CD14-positive monocyte (primary cell): ENCODE data around the gene STUM. TPM values are rescaled to one million over a fixed set of nuclear protein-coding genes. Genes with fewer than 3 reads are reported as not detected.

Experiments
- DNase-seq, 3 donors: peaks; one replicate each; pipeline ENCODE4 v3.0.0-alpha.2; 2011 to 2022
- H2AFZ ChIP-seq: 2 replicates; pipeline ENCODE4 v1.6.0; 2012; ENCODE audit warnings: mild to moderate bottlenecking, low read depth, low read length, inconsistent platforms; ENCODE audit not compliant: insufficient read depth, poor library complexity, severe bottlenecking
- H3K27ac ChIP-seq, 2 donors: 1 replicate in 1 of 2; 2 replicates in 1 of 2; pipeline ENCODE4 v1.5.1; 2012 to 2013; ENCODE audit warnings: low read length in 2 of 2, control low read depth in 1 of 2, inconsistent platforms in 1 of 2, low read depth in 1 of 2, mild to moderate bottlenecking in 1 of 2
- H3K27me3 ChIP-seq, 2 donors: one replicate each; pipeline versions ENCODE4 v1.6.0 to v1.6.1; 2011 to 2013; ENCODE audit warnings: low read length in 2 of 2; ENCODE audit not compliant: control insufficient read depth in 2 of 2, insufficient read depth in 2 of 2
- H3K36me3 ChIP-seq, 2 donors: replicated peaks in 1 of 2; 1 replicate in 1 of 2; 2 replicates in 1 of 2; pipeline versions ENCODE4 v1.5.1 to v1.6.1; 2012 to 2013; ENCODE audit warnings: low read length in 2 of 2, control low read depth in 1 of 2, inconsistent platforms in 1 of 2, mild to moderate bottlenecking in 1 of 2; ENCODE audit not compliant: insufficient read depth in 2 of 2, control insufficient read depth in 1 of 2
- H3K4me1 ChIP-seq, 2 donors: 1 replicate in 1 of 2; 2 replicates in 1 of 2; pipeline versions ENCODE4 v1.5.1 to v1.6.1; 2012 to 2013; ENCODE audit warnings: low read length in 2 of 2, control low read depth in 1 of 2, inconsistent platforms in 1 of 2, mild to moderate bottlenecking in 1 of 2, moderate library complexity in 1 of 2; ENCODE audit not compliant: insufficient read depth in 2 of 2, control insufficient read depth in 1 of 2
- H3K4me2 ChIP-seq: replicated peaks from 2 replicates; pipeline ENCODE3; 2012; ENCODE audit warnings: low read length, moderate library complexity, mild to moderate bottlenecking; ENCODE audit not compliant: poor library complexity, severe bottlenecking; ENCODE audit errors: extremely low read depth
- H3K4me3 ChIP-seq, 3 experiments: fragments of 200-600 bp in 1 of 3; sonication (generic) in 1 of 3; replicated peaks in 1 of 3; 1 replicate in 2 of 3; 2 replicates in 1 of 3; pipeline ENCODE4 v1.5.1; 2011 to 2013; ENCODE audit warnings: low read length in 3 of 3, mild to moderate bottlenecking in 3 of 3, control low read depth in 2 of 3, low read depth in 2 of 3, inconsistent platforms in 1 of 3, moderate library complexity in 1 of 3
- H3K79me2 ChIP-seq: 2 replicates; pipeline ENCODE4 v1.6.0; 2012; ENCODE audit warnings: mild to moderate bottlenecking, control low read depth, inconsistent platforms, low read length, moderate library complexity; ENCODE audit not compliant: insufficient read depth
- H3K9ac ChIP-seq: 2 replicates; pipeline ENCODE4 v1.6.0; 2017; ENCODE audit warnings: low read length, mild to moderate bottlenecking; ENCODE audit not compliant: insufficient read depth, poor library complexity, severe bottlenecking
- H3K9me3 ChIP-seq, 2 donors: replicated peaks in 1 of 2; 1 replicate in 1 of 2; 2 replicates in 1 of 2; pipeline versions ENCODE4 v1.5.1 to v1.6.1; 2012 to 2013; ENCODE audit warnings: low read length in 2 of 2, control low read depth in 1 of 2; ENCODE audit not compliant: control insufficient read depth in 1 of 2, insufficient read depth in 1 of 2
- H4K20me1 ChIP-seq: 2 replicates; pipeline ENCODE4 v1.6.0; 2012; ENCODE audit warnings: mild to moderate bottlenecking, low read length, control low read depth, moderate library complexity; ENCODE audit not compliant: insufficient read depth
- H3K27ac Mint-ChIP-seq, 7 donors: one replicate each; pipeline ENCODE4 v1.8.0; 2020; ENCODE audit warnings: mild to moderate bottlenecking in 7 of 7, mixed read lengths in 7 of 7, moderate library complexity in 6 of 7, inconsistent platforms in 2 of 7
- H3K27me3 Mint-ChIP-seq, 3 donors: one replicate each; pipeline ENCODE4 v1.8.0; 2021 to 2022; ENCODE audit warnings: low read depth in 3 of 3, mild to moderate bottlenecking in 3 of 3, mixed read lengths in 3 of 3, moderate library complexity in 3 of 3, inconsistent platforms in 1 of 3
- H3K36me3 Mint-ChIP-seq, 2 donors: one replicate each; pipeline ENCODE4 v1.8.0; 2020; ENCODE audit warnings: mixed read lengths in 2 of 2, inconsistent platforms in 1 of 2, mild to moderate bottlenecking in 1 of 2
- H3K4me1 Mint-ChIP-seq: one replicate; pipeline ENCODE4 v1.8.0; 2020; ENCODE audit warnings: mild to moderate bottlenecking, mixed read lengths
- H3K4me3 Mint-ChIP-seq, 2 donors: one replicate each; pipeline ENCODE4 v1.8.0; 2020; ENCODE audit warnings: mild to moderate bottlenecking in 2 of 2, mixed read lengths in 2 of 2, moderate library complexity in 1 of 2
- H3K9me3 Mint-ChIP-seq, 7 donors: one replicate each; pipeline ENCODE4 v1.8.0; 2020 to 2022; ENCODE audit warnings: mixed read lengths in 7 of 7, mild to moderate bottlenecking in 6 of 7, moderate library complexity in 6 of 7, inconsistent platforms in 2 of 7
- WGBS: methylation state at CpG from one replicate; pipeline ENCODE4 v1.1.5; 2013; ENCODE audit warnings: missing lambda C conversion rate; ENCODE audit not compliant: insufficient coverage; 5-methylcytosine and 5-hydroxymethylcytosine counted together
- intact Hi-C, 2 donors: fragments of 100-400 bp; cut with micrococcal nuclease; formaldehyde crosslinking; loops; one replicate each; pipeline versions ENCODE4 v1.15.0 to v1.15.1; 2023
- polyA plus RNA-seq, 3 donors: library from polyadenylated mRNA; depleted of rRNA in 1 of 3; unstranded in 2 of 3; stranded (reverse) in 1 of 3; fragments of 300-500 nt in 2 of 3; fragments of >200 nt in 1 of 3; fragmentation: Illumina TruSeq in 2 of 3; gene quantifications; 1 replicate in 2 of 3; 2 replicates in 1 of 3; pipeline ENCODE4 v1.2.3, GENCODE V29; 2012 to 2021
- TF ChIP-seq, protein P1 (sequence below): fragments of 200-600 bp; IDR thresholded peaks from one replicate; pipeline ENCODE4 v1.8.0; 2022; ENCODE audit warnings: antibody characterized with exemption, mild to moderate bottlenecking

The STUM gene
- polyA plus RNA-seq, 3 donors = not detected

DNA sequence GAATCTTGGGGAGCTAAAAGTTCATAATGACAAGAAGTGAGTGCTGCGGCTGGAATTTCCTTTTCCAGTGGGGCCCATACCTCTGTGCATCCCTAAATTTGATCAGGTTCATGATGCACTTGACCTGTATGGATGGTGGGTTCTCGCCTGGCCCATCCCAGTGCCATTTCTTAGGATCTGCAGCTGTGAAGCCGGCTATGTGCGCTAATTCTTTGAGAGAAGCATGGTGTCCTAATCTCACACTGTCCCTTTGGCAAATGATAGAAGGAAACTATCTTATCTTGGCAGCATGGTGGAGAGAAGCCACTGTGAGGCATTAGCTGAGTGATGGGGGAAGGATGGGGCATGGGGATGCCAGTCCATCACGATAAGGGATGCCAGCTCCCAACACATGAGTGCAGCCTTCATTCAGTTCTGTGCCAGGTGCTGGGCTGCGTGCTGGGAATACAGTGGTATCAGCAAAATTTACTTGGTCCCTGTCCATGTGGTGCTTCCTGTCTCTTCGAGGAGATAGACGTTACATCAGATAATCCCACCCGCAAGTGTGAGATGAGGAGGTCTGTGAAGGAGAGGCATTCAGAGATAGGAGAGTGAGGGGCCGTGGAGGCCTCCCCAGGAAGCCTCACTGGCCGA lies 30.5 kb downstream of the STUM start:
- no peak overlapping the region for H3K4me3 Mint-ChIP-seq
- Histone ChIP-seq H3K4me1 (peaks cover 0 to 2% of the 10 kb centered on the region in 2 donors), H4K20me1 (no peaks in the 10 kb centered on the region), H3K4me3 (no peak overlapping the region), H3K4me2 (no peak overlapping the region), H3K27me3 (no peaks in the 10 kb centered on the region), H3K9me3 (no peaks in the 10 kb centered on the region), H3K36me3 (no peaks in the 10 kb centered on the region), H2AFZ (no peak overlapping the region), H3K79me2 (no peaks in the 10 kb centered on the region), H3K27ac (no peak overlapping the region), H3K9ac (no peak overlapping the region)
- 91% methylated on average over 7 of the region's 11 CpGs for WGBS
- peaks cover 0 to 3% (median 2%) of the 10 kb centered on the region in 7 donors for H3K9me3 Mint-ChIP-seq
- intact Hi-C loops = no loop called here
- no peaks in the 10 kb centered on the region for H3K36me3 Mint-ChIP-seq
- H3K27ac Mint-ChIP-seq = no peak overlapping the region
- peaks cover 13% of the 10 kb centered on the region for H3K4me1 Mint-ChIP-seq
- peaks cover 0 to 7% (median 2%) of the 10 kb centered on the region in 3 donors for H3K27me3 Mint-ChIP-seq
- TF ChIP-seq, protein P1, sequence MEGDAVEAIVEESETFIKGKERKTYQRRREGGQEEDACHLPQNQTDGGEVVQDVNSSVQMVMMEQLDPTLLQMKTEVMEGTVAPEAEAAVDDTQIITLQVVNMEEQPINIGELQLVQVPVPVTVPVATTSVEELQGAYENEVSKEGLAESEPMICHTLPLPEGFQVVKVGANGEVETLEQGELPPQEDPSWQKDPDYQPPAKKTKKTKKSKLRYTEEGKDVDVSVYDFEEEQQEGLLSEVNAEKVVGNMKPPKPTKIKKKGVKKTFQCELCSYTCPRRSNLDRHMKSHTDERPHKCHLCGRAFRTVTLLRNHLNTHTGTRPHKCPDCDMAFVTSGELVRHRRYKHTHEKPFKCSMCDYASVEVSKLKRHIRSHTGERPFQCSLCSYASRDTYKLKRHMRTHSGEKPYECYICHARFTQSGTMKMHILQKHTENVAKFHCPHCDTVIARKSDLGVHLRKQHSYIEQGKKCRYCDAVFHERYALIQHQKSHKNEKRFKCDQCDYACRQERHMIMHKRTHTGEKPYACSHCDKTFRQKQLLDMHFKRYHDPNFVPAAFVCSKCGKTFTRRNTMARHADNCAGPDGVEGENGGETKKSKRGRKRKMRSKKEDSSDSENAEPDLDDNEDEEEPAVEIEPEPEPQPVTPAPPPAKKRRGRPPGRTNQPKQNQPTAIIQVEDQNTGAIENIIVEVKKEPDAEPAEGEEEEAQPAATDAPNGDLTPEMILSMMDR = no peak
- DNase-seq = no peak

DNA sequence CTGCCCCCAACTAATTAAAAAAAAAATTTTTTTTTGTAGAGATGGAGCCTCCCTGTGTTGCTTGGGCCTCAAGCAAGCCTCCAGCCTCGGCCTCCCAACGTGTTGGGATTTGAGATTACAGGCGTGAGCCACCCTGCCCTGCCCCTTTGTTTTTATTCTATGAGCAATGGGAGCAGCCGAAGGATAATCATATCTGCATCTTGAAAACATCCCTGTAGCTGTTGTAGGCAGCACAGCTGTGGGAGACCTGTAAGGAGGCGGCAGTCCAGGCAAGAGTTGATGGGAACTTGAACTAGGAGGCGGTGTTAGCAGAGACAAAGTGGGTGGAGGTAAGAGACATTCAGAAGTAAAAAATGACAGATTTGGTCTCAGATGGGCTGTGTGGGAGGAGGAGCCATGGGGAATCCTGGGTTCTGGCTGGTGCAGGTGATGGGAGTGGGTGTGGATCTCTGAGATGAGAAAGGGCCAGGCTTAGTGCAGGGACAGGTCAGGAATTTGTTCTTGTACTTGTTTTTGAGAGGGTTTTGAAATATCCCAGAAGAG lies 31.3 kb downstream of the STUM start:
- no peaks in the 10 kb centered on the region for H3K36me3 Mint-ChIP-seq
- no peaks in the 10 kb centered on the region for H4K20me1 ChIP-seq
- TF ChIP-seq, protein P1 = no peak
- 95% methylated on average over 6 of the region's 6 CpGs for WGBS
- peaks cover 19% of the 10 kb centered on the region for H3K4me1 Mint-ChIP-seq
- H3K27me3 ChIP-seq = no peaks in the 10 kb centered on the region
- H3K4me3 Mint-ChIP-seq = no peak overlapping the region
- H3K4me2 ChIP-seq = no peak overlapping the region
- H3K9ac ChIP-seq = no peak overlapping the region
- H3K79me2 ChIP-seq = no peaks in the 10 kb centered on the region
- intact Hi-C loops = no loop called here
- no peak for DNase-seq
- no peak overlapping the region for H3K27ac Mint-ChIP-seq
- H3K9me3 Mint-ChIP-seq = peaks cover 0 to 3% (median 2%) of the 10 kb centered on the region in 7 donors
- no peak overlapping the region for H3K27ac ChIP-seq
- peaks cover 0 to 3% (median 2%) of the 10 kb centered on the region in 3 donors for H3K27me3 Mint-ChIP-seq
- peaks cover 0 to 3% of the 10 kb centered on the region in 2 donors for H3K4me1 ChIP-seq
- no peak overlapping the region for H2AFZ ChIP-seq
- H3K9me3 ChIP-seq = no peaks in the 10 kb centered on the region
- no peaks in the 10 kb centered on the region for H3K36me3 ChIP-seq
- H3K4me3 ChIP-seq = no peak overlapping the region
